NB4 (cell line): ENCODE data around the gene SMIM29.

Experiments used
- DNase-seq: peaks from one replicate; pipeline ENCODE4 v3.0.0; 2010; ENCODE audit warnings: low read depth
- H3K4me3 ChIP-seq: one replicate; pipeline ENCODE4 v1.5.1; 2011; ENCODE audit warnings: mild to moderate bottlenecking, low read depth, low read length, moderate library complexity
- MYC ChIP-seq: IDR thresholded peaks from 2 replicates; pipeline ENCODE4 v1.6.1; 2011; ENCODE audit warnings: low read depth, low read length
- POLR2A ChIP-seq: IDR thresholded peaks from 2 replicates; pipeline ENCODE4 v1.6.1; 2011; ENCODE audit warnings: mild to moderate bottlenecking; ENCODE audit not compliant: insufficient read length; ENCODE audit errors: extremely low read depth
- TF ChIP-seq, protein P1 (sequence below): IDR thresholded peaks from one replicate; pipeline ENCODE4 v1.5.1; 2012; ENCODE audit warnings: low read depth, low read length
- TF ChIP-seq, protein P2 (sequence below): IDR thresholded peaks from 2 replicates; pipeline ENCODE4 v1.6.1; 2011; ENCODE audit warnings: low read depth, low read length

Gene SMIM29

DNA sequence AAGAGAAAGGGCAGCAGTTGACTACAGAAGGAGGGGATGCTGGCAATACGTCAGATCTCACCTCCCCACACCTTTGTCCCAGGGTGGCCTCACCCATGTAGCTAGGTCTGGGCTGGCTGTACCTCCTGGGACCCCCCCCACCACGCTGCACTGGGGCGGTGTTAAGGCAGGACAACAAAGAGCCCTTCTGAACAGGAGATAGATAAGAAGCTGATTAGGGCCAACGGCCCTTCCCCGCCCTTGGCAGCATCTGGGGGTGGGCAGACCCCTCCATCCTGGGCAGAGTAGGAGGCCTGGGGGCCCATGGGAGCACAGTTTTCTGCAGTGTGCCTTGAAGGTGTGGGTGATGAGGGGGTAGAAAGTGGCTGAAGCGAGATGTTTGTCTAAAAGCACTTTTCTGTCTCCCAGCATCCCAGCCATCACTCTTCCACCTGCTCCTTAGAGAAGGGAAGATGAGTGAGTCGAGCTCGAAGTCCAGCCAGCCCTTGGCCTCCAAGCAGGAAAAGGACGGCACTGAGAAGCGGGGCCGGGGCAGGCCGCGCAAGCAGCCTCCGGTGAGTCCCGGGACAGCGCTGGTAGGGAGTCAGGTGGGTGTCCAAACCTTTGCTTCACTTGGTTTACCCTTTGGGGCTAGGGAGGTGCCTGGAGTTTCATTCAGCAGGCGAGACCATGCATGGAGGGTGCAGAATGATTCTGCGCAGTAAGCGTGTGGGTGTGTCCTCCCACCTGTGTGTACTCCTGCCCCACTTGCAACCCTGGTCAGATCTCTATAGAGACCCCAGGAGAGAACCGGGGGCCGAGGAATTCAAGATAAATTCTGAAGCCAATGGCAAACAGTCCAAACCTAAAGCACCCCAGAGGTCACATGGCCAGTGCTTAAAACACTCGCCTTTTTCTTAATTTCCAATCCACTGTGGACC, 8.2 kb downstream of the SMIM29 start:
- TF ChIP-seq MYC: no peak
- TF ChIP-seq, protein P1, sequence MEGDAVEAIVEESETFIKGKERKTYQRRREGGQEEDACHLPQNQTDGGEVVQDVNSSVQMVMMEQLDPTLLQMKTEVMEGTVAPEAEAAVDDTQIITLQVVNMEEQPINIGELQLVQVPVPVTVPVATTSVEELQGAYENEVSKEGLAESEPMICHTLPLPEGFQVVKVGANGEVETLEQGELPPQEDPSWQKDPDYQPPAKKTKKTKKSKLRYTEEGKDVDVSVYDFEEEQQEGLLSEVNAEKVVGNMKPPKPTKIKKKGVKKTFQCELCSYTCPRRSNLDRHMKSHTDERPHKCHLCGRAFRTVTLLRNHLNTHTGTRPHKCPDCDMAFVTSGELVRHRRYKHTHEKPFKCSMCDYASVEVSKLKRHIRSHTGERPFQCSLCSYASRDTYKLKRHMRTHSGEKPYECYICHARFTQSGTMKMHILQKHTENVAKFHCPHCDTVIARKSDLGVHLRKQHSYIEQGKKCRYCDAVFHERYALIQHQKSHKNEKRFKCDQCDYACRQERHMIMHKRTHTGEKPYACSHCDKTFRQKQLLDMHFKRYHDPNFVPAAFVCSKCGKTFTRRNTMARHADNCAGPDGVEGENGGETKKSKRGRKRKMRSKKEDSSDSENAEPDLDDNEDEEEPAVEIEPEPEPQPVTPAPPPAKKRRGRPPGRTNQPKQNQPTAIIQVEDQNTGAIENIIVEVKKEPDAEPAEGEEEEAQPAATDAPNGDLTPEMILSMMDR: no peak
- no peak overlapping the region for H3K4me3 ChIP-seq
- DNase-seq: no peak

DNA sequence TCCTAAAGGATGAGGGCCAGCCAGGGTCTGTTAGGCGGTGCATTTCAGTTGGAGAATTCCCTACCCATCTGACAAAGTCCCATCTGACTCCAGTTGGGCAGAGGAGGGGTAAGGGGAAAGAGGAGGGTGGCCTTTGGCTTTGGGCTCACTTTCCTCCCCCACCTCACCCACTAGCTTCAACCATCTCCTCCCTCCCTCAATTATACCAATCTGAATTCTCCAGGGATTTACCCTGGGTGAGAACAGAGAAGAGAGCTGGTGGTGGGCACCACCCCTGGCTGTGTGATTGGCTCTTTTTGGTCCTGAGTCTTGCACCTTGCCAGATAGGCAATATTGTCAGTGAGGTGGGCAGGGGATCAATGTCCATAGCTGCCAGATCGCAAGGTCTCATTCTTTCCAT, 8.9 kb downstream of the SMIM29 start:
- peak overlapping the region; percentile 27 for H3K4me3 ChIP-seq
- DNase-seq: no peak

DNA sequence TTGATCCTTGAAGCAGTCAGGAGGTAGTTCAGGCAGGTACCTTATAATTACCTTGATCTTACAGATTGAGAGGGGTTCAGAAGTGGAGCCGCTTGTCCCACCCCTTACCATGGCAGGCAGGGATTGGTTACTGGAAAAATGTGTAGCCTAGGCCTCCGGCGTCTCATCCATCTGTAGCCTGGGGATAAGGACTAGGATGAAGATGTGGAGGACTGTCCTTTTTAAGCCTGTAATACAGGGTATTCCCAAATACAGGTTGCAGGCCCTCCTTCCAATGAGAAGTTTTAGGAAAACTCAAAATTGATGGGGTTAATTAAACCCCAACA, 9.3 kb downstream of the SMIM29 start:
- no peak for DNase-seq
- peak overlapping the region; percentile 72 for H3K4me3 ChIP-seq
- TF ChIP-seq POLR2A (no peak), MYC (no peak)
- TF ChIP-seq, protein P1: no peak
- TF ChIP-seq, protein P2, sequence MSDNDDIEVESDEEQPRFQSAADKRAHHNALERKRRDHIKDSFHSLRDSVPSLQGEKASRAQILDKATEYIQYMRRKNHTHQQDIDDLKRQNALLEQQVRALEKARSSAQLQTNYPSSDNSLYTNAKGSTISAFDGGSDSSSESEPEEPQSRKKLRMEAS: no peak

More for the DNA sequence above, 8.9 kb downstream of the SMIM29 start:
- TF ChIP-seq, protein P2: no peak
- TF ChIP-seq, protein P1: no peak
- TF ChIP-seq POLR2A (no peak), MYC (no peak)

DNA sequence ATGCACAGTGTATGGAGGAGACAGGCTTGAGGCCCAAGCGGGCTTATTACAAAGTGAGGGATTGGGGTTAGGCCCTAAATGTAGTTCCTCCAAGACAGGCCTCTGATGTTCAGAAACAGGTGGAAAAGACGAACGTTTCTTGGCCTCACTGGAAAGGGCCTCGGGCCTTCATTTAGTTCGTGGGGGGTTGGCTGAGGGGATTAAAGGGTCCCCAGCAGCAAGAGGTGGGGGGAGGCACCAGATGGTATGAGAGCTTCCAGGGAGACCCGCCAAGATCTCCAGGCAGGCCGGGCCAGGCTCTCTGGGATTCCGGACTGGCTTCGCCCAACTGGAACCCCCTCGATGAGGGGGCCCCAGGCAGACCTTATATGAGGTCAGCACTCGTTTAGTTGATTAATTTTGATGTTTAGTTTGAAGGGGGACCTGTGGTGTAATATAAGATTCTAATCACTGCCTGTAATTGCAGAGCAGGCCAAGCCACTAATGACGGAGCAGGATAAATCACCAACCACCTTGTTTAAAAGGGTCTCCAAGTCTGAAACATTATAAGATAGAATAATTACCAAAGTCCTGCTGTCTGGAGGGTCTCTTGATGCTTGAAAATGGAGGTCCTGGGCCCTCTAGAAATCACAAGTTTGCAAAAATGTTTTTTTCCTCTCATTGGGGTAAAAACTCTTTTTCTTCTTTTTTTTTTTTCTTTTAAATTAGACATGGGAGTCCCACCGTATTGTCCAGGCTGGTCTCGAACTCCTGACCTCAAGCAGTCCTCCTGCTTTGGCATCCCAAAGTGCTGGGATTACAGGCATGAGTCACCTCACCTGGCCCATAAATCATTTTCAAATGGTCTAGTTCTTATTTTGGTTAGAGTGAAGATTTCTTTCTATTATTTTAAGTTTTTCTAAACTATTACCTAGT, 10.0 kb downstream of the SMIM29 start:
- DNase-seq: no peak

DNA sequence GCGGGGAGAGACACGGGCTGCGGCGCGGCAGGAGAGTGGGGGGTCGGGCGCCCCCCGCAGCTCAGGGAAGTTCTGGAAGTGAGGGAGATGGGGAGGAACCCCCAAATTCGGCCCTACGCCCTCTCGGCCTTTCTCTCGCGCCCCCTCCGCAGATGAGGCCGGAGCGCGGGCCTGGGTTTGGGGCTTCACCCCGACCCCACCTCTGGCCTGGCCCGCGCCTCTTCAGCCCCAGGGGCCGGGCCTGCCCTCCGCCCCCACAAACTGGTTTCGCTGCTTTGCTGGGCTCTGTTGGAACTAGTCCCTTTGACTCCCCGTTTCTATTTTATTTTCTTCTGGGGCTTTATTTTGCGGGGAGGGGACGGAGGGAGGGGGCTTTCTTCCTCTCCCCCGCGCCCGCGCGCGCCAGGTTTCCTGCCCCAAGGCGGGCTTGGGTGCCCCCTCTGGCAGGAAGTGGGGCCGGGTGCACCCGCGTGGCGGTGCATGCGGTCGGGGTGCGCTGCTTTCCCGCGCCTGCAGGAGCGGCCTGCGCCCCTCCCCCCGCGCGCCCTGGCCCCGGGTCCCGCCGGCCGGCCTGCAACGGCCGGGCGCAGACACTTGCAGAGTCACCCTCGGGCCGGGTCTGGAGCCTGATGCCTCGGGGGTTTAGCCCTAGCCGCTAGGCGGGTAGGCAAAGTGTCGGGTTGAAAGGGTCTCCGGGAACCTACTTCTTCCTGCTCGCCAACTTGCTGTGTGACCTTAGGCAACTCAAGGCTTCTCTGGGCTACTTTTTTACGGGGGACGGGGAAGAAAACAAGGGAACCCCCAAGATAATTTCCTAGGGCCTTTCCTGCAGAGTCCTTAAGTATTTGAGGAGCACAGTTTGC, 10.9 kb downstream of the SMIM29 start:
- DNase-seq: peak; percentile 93
- TF ChIP-seq, protein P1: peak; percentile 37
- peak; percentile 98 for TF ChIP-seq MYC
- TF ChIP-seq POLR2A: no peak
- TF ChIP-seq, protein P2: peak; percentile 94
- H3K4me3 ChIP-seq: peak overlapping the region; percentile 72

More for the DNA sequence above, 10.0 kb downstream of the SMIM29 start:
- TF ChIP-seq, protein P1: no peak
- TF ChIP-seq, protein P2: no peak
- TF ChIP-seq POLR2A: no peak
- TF ChIP-seq MYC: no peak
- H3K4me3 ChIP-seq: peak overlapping the region; percentile 72
